Measurements from ENCODE around the gene TAS2R60.

TAS2R60 gene

GRCh38 chr7:143434660-143435059, 8.6 kb upstream of the TAS2R60 start:
- no peaks in the 10 kb centered on the region for H3K36me3 ChIP-seq (ENCODE audit: control insufficient read depth, insufficient read depth, low read length)
- H3K27me3 ChIP-seq (replicated peaks; ENCODE audit: control insufficient read depth, insufficient read depth, low read length): no peaks in the 10 kb centered on the region
- DNase-seq (ENCODE audit: extremely low read depth, insufficient read length): no peak
- TF ChIP-seq, protein P1, sequence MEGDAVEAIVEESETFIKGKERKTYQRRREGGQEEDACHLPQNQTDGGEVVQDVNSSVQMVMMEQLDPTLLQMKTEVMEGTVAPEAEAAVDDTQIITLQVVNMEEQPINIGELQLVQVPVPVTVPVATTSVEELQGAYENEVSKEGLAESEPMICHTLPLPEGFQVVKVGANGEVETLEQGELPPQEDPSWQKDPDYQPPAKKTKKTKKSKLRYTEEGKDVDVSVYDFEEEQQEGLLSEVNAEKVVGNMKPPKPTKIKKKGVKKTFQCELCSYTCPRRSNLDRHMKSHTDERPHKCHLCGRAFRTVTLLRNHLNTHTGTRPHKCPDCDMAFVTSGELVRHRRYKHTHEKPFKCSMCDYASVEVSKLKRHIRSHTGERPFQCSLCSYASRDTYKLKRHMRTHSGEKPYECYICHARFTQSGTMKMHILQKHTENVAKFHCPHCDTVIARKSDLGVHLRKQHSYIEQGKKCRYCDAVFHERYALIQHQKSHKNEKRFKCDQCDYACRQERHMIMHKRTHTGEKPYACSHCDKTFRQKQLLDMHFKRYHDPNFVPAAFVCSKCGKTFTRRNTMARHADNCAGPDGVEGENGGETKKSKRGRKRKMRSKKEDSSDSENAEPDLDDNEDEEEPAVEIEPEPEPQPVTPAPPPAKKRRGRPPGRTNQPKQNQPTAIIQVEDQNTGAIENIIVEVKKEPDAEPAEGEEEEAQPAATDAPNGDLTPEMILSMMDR (IDR thresholded peaks at IDR 0.05; ENCODE audit: insufficient read depth, low read length, poor library complexity, severe bottlenecking): no peak
- H3K4me3 ChIP-seq (replicated peaks; ENCODE audit: low read depth, low read length): no peak overlapping the region

GRCh38 chr7:143435266-143435665, 8.0 kb upstream of the TAS2R60 start:
- Histone ChIP-seq H3K4me3 (replicated peaks; ENCODE audit: low read depth, low read length) (no peak overlapping the region), H3K27me3 (replicated peaks; ENCODE audit: control insufficient read depth, insufficient read depth, low read length) (no peaks in the 10 kb centered on the region), H3K36me3 (ENCODE audit: control insufficient read depth, insufficient read depth, low read length) (no peaks in the 10 kb centered on the region)
- TF ChIP-seq, protein P1 (IDR thresholded peaks at IDR 0.05; ENCODE audit: insufficient read depth, low read length, poor library complexity, severe bottlenecking): no peak
- no peak for DNase-seq (ENCODE audit: extremely low read depth, insufficient read length)

GRCh38 chr7:143436325-143436946, 6.8 kb upstream of the TAS2R60 start:
- no peak overlapping the region for H3K4me3 ChIP-seq (replicated peaks; ENCODE audit: low read depth, low read length)
- no peak for DNase-seq (ENCODE audit: extremely low read depth, insufficient read length)
- no peaks in the 10 kb centered on the region for H3K36me3 ChIP-seq (ENCODE audit: control insufficient read depth, insufficient read depth, low read length)
- no peaks in the 10 kb centered on the region for H3K27me3 ChIP-seq (replicated peaks; ENCODE audit: control insufficient read depth, insufficient read depth, low read length)
- TF ChIP-seq, protein P1 (IDR thresholded peaks at IDR 0.05; ENCODE audit: insufficient read depth, low read length, poor library complexity, severe bottlenecking): no peak

DNA sequence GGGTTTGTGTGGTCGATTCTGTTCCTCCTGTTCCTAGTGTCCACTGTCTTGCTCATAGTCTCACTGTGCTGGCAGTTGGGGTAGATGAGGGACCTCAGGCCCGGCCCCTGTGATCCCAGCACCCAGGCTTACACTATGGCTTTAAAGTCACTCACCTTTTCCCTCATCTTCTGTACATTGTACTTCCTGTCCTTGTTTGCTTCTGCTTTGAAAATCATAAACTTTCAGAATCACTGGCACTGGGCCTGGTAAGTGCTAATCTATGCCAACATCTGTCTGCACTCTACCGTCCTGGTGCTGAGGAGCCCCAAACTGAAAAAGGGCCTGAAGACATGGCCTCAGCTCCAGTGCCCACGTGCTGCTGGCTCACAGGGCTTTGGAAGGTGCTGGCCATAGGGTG, 5.7 kb upstream of the TAS2R60 start:
- Histone ChIP-seq H3K4me3 (replicated peaks; ENCODE audit: low read depth, low read length) (no peak overlapping the region), H3K36me3 (ENCODE audit: control insufficient read depth, insufficient read depth, low read length) (no peaks in the 10 kb centered on the region), H3K27me3 (replicated peaks; ENCODE audit: control insufficient read depth, insufficient read depth, low read length) (no peaks in the 10 kb centered on the region)
- TF ChIP-seq, protein P1 (IDR thresholded peaks at IDR 0.05; ENCODE audit: insufficient read depth, low read length, poor library complexity, severe bottlenecking): no peak
- no peak for DNase-seq (ENCODE audit: extremely low read depth, insufficient read length)

- Histone ChIP-seq H3K27me3 (replicated peaks; ENCODE audit: control insufficient read depth, insufficient read depth, low read length) (no peaks in the 10 kb centered on the region), H3K36me3 (ENCODE audit: control insufficient read depth, insufficient read depth, low read length) (no peaks in the 10 kb centered on the region), H3K4me3 (replicated peaks; ENCODE audit: low read depth, low read length) (no peak overlapping the region)
- DNase-seq (ENCODE audit: extremely low read depth, insufficient read length): no peak
- TF ChIP-seq, protein P1 (IDR thresholded peaks at IDR 0.05; ENCODE audit: insufficient read depth, low read length, poor library complexity, severe bottlenecking): no peak
Observed at GRCh38 chr7:143439866-143440265, 3.4 kb upstream of the TAS2R60 start.
